ENCODE measurements around the gene PBLD.

GRCh38 chr10:68235581-68235980, 97.1 kb downstream of the PBLD start:
- TF ChIP-seq CTCF (IDR thresholded peaks at IDR 0.05 in 8 of 11, conservative IDR thresholded peaks at IDR 0.05 in 3 of 11) (no peak), POLR2AphosphoS5 (IDR thresholded peaks at IDR 0.05) (no peak), POLR2A (IDR thresholded peaks at IDR 0.05) (no peak)

Measured in spleen (tissue), 7 donors.